WTC11 (cell line): ENCODE data around the gene ATP12A. TPM values are rescaled to one million over a fixed set of nuclear protein-coding genes. Genes with fewer than 3 reads are reported as not detected.

Experiments used
- CBFB ChIP-seq: sonication (generic); formaldehyde crosslinking; IDR thresholded peaks from 2 replicates; pipeline ENCODE4 v1.8.1; 2022; ENCODE audit warnings: mild to moderate bottlenecking, low read depth, missing genetic modification reagents
- ESRRA ChIP-seq: sonication (generic); formaldehyde crosslinking; IDR thresholded peaks from 2 replicates; pipeline ENCODE4 v1.8.1; 2022; ENCODE audit warnings: mild to moderate bottlenecking, missing genetic modification reagents, borderline replicate concordance
- KAT7 ChIP-seq: sonication (generic); formaldehyde crosslinking; IDR thresholded peaks from 2 replicates; pipeline ENCODE4 v1.8.1; 2023; ENCODE audit warnings: missing genetic modification reagents, mild to moderate bottlenecking, borderline replicate concordance
- PRRX2 ChIP-seq: fragments of 250-450 bp; sonication (Bioruptor Pico); IDR thresholded peaks from 2 replicates; pipeline ENCODE4 v1.8.0; 2021; ENCODE audit warnings: mild to moderate bottlenecking
- SP1 ChIP-seq: sonication (generic); formaldehyde crosslinking; conservative IDR thresholded peaks from 2 replicates; pipeline ENCODE4 v1.8.1; 2022; ENCODE audit warnings: missing genetic modification reagents
- TP53 ChIP-seq: sonication (generic); formaldehyde crosslinking; IDR thresholded peaks from 2 replicates; pipeline ENCODE4 v1.8.1; 2023; ENCODE audit warnings: mild to moderate bottlenecking, missing genetic modification reagents
- ZNF232 ChIP-seq: sonication (generic); formaldehyde crosslinking; IDR thresholded peaks from 2 replicates; pipeline ENCODE4 v1.8.0; 2022; ENCODE audit warnings: mild to moderate bottlenecking, missing genetic modification reagents
- ZNF671 ChIP-seq: fragments of 250-450 bp; sonication (Bioruptor Pico); IDR thresholded peaks from 2 replicates; pipeline ENCODE4 v1.8.0; 2021; ENCODE audit warnings: mild to moderate bottlenecking
- total RNA-seq: library from RNA; stranded (reverse); gene quantifications from 3 replicates; pipeline ENCODE4 v1.2.3, GENCODE V29; 2021
- TF ChIP-seq, protein P1 (sequence below): fragments of 250-450 bp; sonication (Bioruptor Pico); IDR thresholded peaks from 2 replicates; pipeline ENCODE4 v1.9.0; 2021; ENCODE audit warnings: mild to moderate bottlenecking, borderline replicate concordance
- TF ChIP-seq, protein P2 (sequence below): sonication (generic); formaldehyde crosslinking; IDR thresholded peaks from 2 replicates; pipeline ENCODE4 v1.8.1; 2023; ENCODE audit warnings: mild to moderate bottlenecking, missing genetic modification reagents, moderate library complexity
- TF ChIP-seq, protein P3 (sequence below): fragments of 250-450 bp; sonication (Bioruptor Pico); IDR thresholded peaks from 2 replicates; pipeline ENCODE4 v2.1.2; 2022; ENCODE audit warnings: mild to moderate bottlenecking, moderate library complexity
- TF ChIP-seq, protein P4 (sequence below): sonication (generic); formaldehyde crosslinking; IDR thresholded peaks from 2 replicates; pipeline ENCODE4 v1.8.1; 2023; ENCODE audit warnings: mild to moderate bottlenecking, missing genetic modification reagents, borderline replicate concordance
- TF ChIP-seq, protein P5 (sequence below): sonication (generic); formaldehyde crosslinking; IDR thresholded peaks from 2 replicates; pipeline ENCODE4 v1.8.1; 2022; ENCODE audit warnings: mild to moderate bottlenecking, moderate library complexity, missing genetic modification reagents
- TF ChIP-seq, protein P6 (sequence below): sonication (generic); formaldehyde crosslinking; IDR thresholded peaks from 2 replicates; pipeline ENCODE4 v1.8.0; 2022; ENCODE audit warnings: mild to moderate bottlenecking, missing genetic modification reagents
- TF ChIP-seq, protein P7 (sequence below): sonication (generic); formaldehyde crosslinking; IDR thresholded peaks from 2 replicates; pipeline ENCODE4 v1.8.1; 2023; ENCODE audit warnings: mild to moderate bottlenecking, moderate library complexity, missing genetic modification reagents
- TF ChIP-seq, protein P8 (sequence below): sonication (generic); formaldehyde crosslinking; IDR thresholded peaks from 2 replicates; pipeline ENCODE4 v1.8.1; 2022; ENCODE audit warnings: low read depth, mild to moderate bottlenecking, moderate library complexity, missing genetic modification reagents, borderline replicate concordance
- TF ChIP-seq, protein P9 (sequence below): sonication (generic); formaldehyde crosslinking; IDR thresholded peaks from 2 replicates; pipeline ENCODE4 v1.8.0; 2022; ENCODE audit warnings: mild to moderate bottlenecking, missing genetic modification reagents

ATP12A gene
- total RNA-seq, 1 experiment from 2014 or later = 1.4 TPM

DNA sequence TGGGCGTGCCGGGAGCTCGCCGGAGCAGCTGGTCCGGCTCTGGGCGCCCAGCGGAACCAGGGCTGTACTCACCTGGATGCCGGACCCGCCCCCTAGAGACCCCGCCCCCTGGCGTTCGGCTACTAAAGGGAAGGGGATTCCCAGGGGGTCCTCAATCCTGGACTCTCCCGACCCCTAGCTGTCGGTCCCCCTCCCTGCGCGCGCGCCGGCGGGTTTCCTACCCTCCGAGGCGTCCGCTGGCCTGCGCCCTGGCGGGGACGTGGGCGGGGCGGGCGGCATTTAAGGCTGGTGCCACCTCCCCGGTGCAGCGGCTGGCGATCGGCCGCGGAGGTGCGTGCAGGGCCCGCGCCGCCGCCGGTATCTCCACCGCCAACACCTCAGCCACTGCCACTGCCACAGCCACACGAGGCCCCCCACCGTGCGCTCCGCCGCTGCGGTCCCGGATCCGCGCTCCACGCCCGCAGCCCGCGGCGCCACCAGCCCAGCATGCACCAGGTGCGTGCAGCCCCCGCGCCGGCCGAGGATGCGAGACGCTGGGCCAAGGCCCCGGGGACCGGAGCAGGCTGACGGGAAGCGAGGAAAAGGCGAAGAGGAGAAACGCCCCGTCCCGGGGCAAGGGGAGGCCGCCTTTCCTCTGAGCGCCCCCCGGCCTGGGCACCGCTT lies at the start of gene ATP12A (continued):
- no peak for TF ChIP-seq PRRX2 (CRISPR knock-in tag)
- TF ChIP-seq SP1 (CRISPR knock-in tag) = peak; percentile 64; the same call in 1 of the 2 replicates
- TF ChIP-seq, protein P1, sequence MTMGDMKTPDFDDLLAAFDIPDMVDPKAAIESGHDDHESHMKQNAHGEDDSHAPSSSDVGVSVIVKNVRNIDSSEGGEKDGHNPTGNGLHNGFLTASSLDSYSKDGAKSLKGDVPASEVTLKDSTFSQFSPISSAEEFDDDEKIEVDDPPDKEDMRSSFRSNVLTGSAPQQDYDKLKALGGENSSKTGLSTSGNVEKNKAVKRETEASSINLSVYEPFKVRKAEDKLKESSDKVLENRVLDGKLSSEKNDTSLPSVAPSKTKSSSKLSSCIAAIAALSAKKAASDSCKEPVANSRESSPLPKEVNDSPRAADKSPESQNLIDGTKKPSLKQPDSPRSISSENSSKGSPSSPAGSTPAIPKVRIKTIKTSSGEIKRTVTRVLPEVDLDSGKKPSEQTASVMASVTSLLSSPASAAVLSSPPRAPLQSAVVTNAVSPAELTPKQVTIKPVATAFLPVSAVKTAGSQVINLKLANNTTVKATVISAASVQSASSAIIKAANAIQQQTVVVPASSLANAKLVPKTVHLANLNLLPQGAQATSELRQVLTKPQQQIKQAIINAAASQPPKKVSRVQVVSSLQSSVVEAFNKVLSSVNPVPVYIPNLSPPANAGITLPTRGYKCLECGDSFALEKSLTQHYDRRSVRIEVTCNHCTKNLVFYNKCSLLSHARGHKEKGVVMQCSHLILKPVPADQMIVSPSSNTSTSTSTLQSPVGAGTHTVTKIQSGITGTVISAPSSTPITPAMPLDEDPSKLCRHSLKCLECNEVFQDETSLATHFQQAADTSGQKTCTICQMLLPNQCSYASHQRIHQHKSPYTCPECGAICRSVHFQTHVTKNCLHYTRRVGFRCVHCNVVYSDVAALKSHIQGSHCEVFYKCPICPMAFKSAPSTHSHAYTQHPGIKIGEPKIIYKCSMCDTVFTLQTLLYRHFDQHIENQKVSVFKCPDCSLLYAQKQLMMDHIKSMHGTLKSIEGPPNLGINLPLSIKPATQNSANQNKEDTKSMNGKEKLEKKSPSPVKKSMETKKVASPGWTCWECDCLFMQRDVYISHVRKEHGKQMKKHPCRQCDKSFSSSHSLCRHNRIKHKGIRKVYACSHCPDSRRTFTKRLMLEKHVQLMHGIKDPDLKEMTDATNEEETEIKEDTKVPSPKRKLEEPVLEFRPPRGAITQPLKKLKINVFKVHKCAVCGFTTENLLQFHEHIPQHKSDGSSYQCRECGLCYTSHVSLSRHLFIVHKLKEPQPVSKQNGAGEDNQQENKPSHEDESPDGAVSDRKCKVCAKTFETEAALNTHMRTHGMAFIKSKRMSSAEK (CRISPR knock-in tag) = no peak
- TF ChIP-seq CBFB (CRISPR knock-in tag) = no peak
- TF ChIP-seq, protein P2, sequence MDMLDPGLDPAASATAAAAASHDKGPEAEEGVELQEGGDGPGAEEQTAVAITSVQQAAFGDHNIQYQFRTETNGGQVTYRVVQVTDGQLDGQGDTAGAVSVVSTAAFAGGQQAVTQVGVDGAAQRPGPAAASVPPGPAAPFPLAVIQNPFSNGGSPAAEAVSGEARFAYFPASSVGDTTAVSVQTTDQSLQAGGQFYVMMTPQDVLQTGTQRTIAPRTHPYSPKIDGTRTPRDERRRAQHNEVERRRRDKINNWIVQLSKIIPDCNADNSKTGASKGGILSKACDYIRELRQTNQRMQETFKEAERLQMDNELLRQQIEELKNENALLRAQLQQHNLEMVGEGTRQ = no peak
- TF ChIP-seq, protein P3, sequence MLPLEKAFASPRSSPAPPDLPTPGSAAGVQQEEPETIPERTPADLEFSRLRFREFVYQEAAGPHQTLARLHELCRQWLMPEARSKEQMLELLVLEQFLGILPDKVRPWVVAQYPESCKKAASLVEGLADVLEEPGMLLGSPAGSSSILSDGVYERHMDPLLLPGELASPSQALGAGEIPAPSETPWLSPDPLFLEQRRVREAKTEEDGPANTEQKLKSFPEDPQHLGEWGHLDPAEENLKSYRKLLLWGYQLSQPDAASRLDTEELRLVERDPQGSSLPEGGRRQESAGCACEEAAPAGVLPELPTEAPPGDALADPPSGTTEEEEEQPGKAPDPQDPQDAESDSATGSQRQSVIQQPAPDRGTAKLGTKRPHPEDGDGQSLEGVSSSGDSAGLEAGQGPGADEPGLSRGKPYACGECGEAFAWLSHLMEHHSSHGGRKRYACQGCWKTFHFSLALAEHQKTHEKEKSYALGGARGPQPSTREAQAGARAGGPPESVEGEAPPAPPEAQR (CRISPR knock-in tag) = no peak
- TF ChIP-seq, protein P4, sequence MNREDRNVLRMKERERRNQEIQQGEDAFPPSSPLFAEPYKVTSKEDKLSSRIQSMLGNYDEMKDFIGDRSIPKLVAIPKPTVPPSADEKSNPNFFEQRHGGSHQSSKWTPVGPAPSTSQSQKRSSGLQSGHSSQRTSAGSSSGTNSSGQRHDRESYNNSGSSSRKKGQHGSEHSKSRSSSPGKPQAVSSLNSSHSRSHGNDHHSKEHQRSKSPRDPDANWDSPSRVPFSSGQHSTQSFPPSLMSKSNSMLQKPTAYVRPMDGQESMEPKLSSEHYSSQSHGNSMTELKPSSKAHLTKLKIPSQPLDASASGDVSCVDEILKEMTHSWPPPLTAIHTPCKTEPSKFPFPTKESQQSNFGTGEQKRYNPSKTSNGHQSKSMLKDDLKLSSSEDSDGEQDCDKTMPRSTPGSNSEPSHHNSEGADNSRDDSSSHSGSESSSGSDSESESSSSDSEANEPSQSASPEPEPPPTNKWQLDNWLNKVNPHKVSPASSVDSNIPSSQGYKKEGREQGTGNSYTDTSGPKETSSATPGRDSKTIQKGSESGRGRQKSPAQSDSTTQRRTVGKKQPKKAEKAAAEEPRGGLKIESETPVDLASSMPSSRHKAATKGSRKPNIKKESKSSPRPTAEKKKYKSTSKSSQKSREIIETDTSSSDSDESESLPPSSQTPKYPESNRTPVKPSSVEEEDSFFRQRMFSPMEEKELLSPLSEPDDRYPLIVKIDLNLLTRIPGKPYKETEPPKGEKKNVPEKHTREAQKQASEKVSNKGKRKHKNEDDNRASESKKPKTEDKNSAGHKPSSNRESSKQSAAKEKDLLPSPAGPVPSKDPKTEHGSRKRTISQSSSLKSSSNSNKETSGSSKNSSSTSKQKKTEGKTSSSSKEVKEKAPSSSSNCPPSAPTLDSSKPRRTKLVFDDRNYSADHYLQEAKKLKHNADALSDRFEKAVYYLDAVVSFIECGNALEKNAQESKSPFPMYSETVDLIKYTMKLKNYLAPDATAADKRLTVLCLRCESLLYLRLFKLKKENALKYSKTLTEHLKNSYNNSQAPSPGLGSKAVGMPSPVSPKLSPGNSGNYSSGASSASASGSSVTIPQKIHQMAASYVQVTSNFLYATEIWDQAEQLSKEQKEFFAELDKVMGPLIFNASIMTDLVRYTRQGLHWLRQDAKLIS = no peak
- TF ChIP-seq, protein P5, sequence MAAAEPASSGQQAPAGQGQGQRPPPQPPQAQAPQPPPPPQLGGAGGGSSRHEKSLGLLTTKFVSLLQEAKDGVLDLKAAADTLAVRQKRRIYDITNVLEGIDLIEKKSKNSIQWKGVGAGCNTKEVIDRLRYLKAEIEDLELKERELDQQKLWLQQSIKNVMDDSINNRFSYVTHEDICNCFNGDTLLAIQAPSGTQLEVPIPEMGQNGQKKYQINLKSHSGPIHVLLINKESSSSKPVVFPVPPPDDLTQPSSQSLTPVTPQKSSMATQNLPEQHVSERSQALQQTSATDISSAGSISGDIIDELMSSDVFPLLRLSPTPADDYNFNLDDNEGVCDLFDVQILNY (CRISPR knock-in tag) = peak; percentile 38; the same call in 1 of the 2 replicates
- TF ChIP-seq, protein P6, sequence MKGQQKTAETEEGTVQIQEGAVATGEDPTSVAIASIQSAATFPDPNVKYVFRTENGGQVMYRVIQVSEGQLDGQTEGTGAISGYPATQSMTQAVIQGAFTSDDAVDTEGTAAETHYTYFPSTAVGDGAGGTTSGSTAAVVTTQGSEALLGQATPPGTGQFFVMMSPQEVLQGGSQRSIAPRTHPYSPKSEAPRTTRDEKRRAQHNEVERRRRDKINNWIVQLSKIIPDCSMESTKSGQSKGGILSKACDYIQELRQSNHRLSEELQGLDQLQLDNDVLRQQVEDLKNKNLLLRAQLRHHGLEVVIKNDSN (CRISPR knock-in tag) = no peak
- TF ChIP-seq, protein P7, sequence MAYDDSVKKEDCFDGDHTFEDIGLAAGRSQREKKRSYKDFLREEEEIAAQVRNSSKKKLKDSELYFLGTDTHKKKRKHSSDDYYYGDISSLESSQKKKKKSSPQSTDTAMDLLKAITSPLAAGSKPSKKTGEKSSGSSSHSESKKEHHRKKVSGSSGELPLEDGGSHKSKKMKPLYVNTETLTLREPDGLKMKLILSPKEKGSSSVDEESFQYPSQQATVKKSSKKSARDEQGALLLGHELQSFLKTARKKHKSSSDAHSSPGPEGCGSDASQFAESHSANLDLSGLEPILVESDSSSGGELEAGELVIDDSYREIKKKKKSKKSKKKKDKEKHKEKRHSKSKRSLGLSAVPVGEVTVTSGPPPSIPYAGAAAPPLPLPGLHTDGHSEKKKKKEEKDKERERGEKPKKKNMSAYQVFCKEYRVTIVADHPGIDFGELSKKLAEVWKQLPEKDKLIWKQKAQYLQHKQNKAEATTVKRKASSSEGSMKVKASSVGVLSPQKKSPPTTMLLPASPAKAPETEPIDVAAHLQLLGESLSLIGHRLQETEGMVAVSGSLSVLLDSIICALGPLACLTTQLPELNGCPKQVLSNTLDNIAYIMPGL (CRISPR knock-in tag) = peak; percentile 83; the same call in 1 of the 2 replicates
- TF ChIP-seq TP53 (CRISPR knock-in tag) = no peak
- TF ChIP-seq ZNF232 (CRISPR knock-in tag) = no peak
- TF ChIP-seq ESRRA = peak; percentile 63; the same call in 1 of the 2 replicates
- TF ChIP-seq KAT7 (CRISPR knock-in tag) = 0 out of 2 replicates have a peak, but pooled peaks have one; percentile 56
- TF ChIP-seq, protein P8, sequence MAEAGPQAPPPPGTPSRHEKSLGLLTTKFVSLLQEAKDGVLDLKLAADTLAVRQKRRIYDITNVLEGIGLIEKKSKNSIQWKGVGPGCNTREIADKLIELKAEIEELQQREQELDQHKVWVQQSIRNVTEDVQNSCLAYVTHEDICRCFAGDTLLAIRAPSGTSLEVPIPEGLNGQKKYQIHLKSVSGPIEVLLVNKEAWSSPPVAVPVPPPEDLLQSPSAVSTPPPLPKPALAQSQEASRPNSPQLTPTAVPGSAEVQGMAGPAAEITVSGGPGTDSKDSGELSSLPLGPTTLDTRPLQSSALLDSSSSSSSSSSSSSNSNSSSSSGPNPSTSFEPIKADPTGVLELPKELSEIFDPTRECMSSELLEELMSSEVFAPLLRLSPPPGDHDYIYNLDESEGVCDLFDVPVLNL = 0 out of 2 replicates have a peak, but pooled peaks have one; percentile 59
- no peak for TF ChIP-seq ZNF671
- TF ChIP-seq, protein P9, sequence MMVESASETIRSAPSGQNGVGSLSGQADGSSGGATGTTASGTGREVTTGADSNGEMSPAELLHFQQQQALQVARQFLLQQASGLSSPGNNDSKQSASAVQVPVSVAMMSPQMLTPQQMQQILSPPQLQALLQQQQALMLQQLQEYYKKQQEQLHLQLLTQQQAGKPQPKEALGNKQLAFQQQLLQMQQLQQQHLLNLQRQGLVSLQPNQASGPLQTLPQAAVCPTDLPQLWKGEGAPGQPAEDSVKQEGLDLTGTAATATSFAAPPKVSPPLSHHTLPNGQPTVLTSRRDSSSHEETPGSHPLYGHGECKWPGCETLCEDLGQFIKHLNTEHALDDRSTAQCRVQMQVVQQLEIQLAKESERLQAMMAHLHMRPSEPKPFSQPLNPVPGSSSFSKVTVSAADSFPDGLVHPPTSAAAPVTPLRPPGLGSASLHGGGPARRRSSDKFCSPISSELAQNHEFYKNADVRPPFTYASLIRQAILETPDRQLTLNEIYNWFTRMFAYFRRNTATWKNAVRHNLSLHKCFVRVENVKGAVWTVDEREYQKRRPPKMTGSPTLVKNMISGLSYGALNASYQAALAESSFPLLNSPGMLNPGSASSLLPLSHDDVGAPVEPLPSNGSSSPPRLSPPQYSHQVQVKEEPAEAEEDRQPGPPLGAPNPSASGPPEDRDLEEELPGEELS (CRISPR knock-in tag) = peak; percentile 70; the same call in 1 of the 2 replicates
